GM18517 (cell line): ENCODE data around the gene APBA2.

Experiments used
- ATAC-seq: cut with Tn5 transposase; IDR thresholded peaks from one replicate; pipeline ENCODE4 v1.9.1; 2021; ENCODE audit warnings: mild to moderate bottlenecking, moderate library complexity; ENCODE audit not compliant: unreplicated experiment

Gene APBA2

GRCh38 chr15:29053661-29054131 is 167.9 kb downstream of the APBA2 start:
- ATAC-seq: no peak

DNA sequence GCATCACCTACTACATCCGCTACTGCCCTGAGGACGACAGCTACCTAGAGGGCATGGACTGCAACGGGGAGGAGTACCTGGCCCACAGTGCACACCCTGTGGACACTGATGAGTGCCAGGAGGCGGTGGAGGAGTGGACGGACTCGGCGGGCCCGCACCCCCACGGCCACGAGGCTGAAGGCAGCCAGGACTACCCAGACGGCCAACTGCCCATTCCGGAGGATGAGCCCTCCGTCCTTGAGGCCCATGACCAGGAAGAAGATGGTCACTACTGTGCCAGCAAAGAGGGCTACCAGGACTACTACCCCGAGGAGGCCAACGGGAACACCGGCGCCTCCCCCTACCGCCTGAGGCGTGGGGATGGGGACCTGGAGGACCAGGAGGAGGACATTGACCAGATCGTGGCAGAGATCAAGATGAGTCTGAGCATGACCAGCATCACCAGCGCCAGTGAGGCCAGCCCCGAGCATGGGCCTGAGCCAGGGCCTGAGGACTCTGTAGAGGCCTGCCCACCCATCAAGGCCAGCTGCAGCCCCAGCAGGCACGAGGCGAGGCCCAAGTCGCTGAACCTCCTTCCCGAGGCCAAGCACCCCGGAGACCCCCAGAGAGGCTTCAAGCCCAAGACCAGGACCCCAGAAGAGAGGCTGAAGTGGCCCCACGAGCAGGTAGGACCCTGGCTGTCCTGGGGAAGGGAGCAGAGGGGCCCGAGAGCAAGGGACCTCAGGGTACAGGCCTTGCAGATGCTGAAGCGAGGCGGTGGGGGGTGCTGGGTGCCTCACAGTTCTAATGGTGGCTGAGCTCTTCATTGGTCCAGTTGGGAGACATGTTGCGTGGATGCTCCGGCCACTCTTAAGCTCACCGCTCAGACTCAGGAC is 168.6 kb downstream of the APBA2 start:
- no peak for ATAC-seq

- no peak for ATAC-seq
Measured at GRCh38 chr15:29055876-29056275, 170.1 kb downstream of the APBA2 start.

DNA sequence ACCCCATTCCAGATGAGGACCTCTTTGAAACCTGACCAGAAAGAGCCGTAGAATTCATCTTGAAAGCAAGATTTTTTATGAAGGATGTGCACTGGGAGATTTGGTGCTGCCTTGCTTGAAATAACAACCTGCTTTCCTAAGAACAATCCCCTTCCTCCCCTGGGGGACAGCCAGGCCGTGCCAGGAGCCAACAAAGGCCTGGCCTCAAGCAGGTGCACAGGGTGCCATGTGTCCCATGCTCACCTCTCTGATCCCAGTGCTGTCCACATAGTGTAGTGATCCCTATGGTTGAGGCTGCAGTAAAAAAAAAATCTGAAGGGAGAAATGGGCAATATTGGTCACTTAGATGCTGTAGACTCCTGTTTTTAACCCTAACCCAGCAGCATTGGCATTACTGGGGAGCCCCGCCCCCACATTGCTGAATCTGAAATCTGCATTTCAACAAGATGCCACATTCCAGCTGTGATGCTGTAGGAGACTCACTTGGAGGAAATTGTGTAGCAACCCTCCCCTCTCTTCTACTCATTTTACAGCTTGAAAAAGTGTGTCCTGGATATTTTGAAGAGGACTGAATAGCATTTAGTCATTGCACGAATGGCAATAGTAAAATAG is 171.2 kb downstream of the APBA2 start:
- no peak for ATAC-seq

- ATAC-seq: no peak
Measured at GRCh38 chr15:29057856-29058255, 172.1 kb downstream of the APBA2 start.

GRCh38 chr15:29058903-29059539 is 173.2 kb downstream of the APBA2 start:
- ATAC-seq: no peak

DNA sequence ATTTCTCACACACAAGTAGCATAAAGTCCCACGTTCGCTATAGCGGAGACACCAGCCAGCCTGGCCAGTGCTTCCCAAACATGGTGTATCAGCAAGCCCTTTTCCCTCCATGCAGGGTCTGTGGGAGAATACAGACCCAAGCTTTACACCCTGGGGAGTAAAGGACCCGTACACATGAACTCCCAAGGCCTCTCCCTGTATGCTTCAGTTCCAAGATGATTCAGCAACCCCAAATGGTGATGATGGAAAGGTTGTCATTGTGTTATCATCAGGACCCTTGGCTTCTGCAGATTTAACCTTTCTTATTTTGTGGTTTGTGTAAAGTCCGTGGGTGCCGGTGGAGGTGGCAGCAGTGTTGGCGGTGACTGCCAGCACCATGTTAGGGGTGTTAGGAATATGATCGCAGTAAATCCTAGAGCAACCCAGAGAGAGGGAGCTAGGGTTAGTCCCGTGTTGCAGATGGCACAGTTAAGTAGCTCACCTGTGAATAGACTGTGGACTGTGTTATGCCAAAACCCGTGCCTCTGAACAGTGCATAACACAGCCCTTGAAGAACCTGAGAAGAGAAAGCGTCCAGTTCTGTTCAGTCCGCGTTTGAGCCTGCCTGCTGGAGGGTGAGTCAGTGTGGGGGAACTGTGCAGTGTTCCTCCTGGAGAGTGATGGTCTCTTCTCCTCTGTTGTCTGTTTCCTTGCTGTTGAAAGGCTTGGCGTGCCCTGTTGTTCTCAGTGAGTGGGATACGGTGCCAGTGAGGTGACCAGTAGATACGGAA is 174.3 kb downstream of the APBA2 start:
- no peak for ATAC-seq

- no peak for ATAC-seq
Measured at GRCh38 chr15:29061746-29062145, 176.0 kb downstream of the APBA2 start.

GRCh38 chr15:29062179-29062591 is 176.4 kb downstream of the APBA2 start:
- no peak for ATAC-seq

DNA sequence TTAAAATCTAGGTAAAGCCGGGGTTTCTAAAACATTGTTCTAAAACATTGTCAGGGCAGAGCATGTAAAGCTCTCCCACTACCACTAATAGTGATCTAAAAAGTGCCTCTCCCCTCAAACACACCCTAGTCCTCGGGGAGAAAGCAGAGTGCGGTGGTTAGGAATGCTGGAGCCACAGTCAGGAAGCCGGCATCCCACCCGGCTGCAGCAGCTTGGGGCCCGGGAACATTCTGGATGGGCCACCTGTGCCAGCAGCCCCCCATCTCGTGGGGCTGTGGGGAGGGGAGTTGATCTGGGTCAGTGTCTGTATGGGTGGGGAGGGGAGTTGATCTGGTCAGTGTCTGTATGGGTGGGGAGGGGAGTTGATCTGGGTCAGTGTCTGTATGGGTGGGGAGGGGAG is 176.9 kb downstream of the APBA2 start:
- ATAC-seq: no peak

DNA sequence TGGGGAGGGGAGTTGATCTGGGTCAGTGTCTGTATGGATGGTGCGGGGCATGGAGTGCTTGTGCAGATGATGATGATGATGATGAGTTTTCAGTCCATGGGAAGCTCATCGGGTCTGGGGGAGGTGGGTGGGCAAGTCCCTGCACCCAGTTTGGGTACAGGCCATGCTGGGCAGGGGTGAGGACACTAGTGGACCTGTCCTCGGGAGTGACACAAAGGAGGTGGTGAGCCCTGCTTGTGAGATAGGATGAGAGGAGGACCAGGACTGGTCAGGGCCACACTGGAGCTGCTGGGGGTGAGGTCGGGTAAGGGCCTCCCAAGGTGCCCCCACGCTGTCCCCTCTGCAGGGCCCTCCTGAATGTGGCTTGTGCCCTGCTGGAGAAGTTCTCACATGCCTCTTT is 177.9 kb downstream of the APBA2 start:
- ATAC-seq: no peak

DNA sequence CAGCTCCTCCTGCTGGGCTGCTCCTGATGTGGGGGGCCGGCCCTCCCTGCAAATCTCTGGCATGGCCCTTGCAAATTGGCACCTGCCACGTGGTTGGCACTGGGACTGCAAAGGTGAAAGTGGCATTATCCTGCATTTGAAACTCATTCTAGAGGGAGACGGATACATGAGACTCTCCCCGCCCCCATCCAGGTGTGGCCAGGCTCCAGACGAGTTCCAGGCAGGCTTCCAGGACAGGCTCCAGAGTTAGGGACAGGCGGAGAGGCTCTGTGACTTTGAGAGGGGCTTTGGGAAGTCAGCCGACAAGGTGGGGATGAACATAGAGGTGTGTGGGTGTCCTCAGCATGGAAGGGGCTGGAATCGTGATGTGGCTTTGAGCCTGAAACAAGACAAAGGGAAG is 178.5 kb downstream of the APBA2 start:
- ATAC-seq: no peak

GRCh38 chr15:29064731-29065130 is 179.0 kb downstream of the APBA2 start:
- ATAC-seq: no peak

- ATAC-seq: no peak
Measured at GRCh38 chr15:29065571-29065970, 179.8 kb downstream of the APBA2 start.

GRCh38 chr15:29066310-29066709 is 180.5 kb downstream of the APBA2 start:
- no peak for ATAC-seq

DNA sequence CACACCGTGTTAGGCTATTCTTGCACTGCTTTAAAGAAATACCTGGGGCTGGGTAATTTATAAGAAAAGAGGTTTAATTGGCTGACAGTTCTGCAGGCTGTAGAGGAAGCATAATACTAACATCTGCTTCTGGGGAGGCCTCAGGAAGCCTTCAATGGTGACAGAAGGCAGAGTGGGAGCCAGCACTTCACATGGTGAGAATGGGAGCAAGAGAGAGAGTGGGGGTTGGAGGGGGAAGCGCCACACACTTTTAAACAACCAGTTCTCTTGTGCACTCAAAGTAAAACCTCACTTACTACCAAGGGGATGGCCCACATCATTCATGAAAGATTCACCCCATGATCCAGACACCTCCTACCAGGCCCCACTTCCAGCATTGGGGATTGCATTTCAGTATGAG is 181.1 kb downstream of the APBA2 start:
- ATAC-seq: no peak

DNA sequence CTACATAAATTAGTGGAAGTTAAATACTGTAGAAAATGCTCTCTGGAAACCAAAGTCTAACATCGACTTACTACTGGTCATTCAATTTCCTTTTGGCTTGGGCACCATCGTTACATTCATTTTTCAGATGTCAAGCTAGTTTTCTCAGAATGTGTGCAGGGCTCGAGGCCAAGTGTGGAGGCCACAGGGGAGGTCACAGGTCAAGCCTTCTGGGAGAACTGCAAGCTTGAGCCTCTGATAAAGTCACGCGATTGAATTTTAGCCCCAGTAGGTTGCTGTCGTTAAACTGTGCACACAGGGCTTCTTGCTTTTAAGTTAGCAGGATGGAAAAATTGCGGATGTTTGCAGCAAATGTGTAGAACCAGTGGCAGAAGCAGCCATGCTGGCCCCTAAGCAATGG is 182.2 kb downstream of the APBA2 start:
- ATAC-seq: no peak

DNA sequence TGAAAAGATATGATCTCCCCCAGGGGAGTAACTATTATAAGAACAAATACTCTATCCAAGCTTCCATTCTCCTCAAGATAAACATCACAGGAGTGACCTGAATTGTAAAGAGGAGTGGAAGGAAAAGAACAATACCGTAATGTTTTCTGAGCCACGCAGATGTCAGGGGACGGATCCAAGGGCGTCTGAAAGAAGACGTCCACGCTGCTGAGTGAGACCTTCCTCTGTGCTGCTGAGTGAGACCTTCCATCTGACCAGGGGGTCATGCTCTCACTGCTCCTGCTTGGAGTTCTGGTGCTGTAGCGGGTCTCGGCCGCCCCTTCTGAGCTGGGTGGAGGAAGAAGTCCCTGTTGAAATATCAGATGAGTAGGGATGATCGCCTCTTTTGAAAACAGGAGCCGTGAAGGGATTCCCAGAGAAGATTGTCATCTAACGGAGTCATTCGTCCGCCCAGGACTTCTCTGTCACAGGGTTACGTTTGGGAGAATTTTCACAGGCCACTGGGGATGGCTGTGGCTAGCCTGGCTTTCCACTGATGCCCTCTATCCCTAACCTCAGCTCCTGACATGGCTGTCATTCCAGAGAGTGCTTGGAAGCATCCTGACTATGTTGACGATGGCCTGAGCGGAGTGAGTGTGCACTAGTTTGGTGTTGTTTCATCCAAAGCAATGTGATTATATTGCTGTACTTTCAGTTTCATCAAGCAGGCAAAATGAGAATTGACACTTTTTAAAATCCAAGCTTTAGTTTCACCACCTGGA is 184.9 kb downstream of the APBA2 start:
- ATAC-seq: no peak

DNA sequence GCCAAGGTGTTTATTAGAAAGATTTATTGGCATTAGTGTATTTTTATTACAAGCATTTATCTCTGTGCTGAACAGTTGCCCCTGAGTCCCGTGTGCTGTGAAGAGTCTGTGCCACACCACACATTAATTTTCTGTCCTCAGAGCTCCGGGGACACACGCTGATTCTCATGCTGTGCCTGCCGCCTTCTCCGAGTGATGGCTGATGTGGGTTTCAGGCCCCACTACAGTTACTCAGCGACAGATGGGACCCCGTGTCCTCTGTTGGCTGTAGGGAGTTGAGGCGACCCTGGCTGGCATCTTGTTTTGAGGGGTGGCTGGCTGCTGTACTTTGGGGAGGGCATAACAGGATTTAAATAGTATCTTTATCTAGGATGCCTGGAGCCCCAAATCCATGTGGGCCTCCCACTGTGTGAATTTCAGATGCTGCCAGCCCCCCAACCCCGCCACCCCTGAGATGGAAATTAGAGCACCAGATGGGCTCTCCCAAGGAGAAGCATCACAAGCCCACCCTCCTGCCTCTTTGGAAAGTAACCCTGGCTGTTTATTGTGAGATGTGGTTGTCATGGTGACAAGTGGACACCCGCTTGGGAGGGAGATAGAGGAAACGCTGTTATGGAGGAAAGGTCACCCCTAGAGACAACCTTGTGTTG is 185.6 kb downstream of the APBA2 start:
- ATAC-seq: no peak

DNA sequence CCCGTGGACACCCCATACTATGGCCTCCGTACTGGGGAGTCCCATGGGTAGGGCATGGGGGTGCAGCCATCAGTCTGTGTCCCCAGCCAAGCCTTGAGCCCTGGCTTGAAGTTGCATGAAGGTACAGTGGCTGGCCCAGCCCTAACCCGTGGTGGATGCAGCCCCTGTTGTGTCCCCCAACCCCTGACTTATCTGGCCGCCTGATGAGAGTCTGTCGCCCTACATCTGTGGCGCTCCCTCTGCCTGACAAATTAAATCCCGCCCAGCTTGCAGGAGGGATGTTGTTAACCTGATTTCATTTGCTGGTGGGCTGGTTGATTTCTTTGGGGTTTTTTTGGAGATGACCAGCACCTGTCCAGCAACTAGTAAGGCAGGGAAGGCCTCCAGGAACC is 186.1 kb downstream of the APBA2 start:
- no peak for ATAC-seq
